ENCODE results near the gene KCNK15.

GRCh38 chr20:44756011-44756688, 10.5 kb downstream of the KCNK15 start:
- TF ChIP-seq CTCF (IDR thresholded peaks at IDR 0.05 in 2 of 3, conservative IDR thresholded peaks at IDR 0.05 in 1 of 3; ENCODE audit: control insufficient read depth in 2 of 3, extremely low read depth in 1 of 3, insufficient read depth in 1 of 3, low read depth in 3 of 3, low read length in 3 of 3) = no peak
- TF ChIP-seq IRF3 (IDR thresholded peaks at IDR 0.05) = no peak
